Testis (tissue), 2 donors: Measurements from ENCODE around the gene USP44.

Experiments used
- POLR2A ChIP-seq: fragments of 450-650 bp; IDR thresholded peaks from one replicate; pipeline ENCODE4 v1.6.1; 2017; ENCODE audit warnings: antibody characterized with exemption, mild to moderate bottlenecking, moderate library complexity
- TF ChIP-seq, protein P1 (sequence below), 3 experiments: fragments of 450-650 bp in 2 of 3; fragments of 200-600 bp in 1 of 3; sonication (generic) in 1 of 3; IDR thresholded peaks; one replicate each; pipeline ENCODE4 v1.5.1; 2016 to 2019; ENCODE audit warnings: antibody characterized with exemption in 3 of 3, mild to moderate bottlenecking in 2 of 3, moderate library complexity in 1 of 3

DNA sequence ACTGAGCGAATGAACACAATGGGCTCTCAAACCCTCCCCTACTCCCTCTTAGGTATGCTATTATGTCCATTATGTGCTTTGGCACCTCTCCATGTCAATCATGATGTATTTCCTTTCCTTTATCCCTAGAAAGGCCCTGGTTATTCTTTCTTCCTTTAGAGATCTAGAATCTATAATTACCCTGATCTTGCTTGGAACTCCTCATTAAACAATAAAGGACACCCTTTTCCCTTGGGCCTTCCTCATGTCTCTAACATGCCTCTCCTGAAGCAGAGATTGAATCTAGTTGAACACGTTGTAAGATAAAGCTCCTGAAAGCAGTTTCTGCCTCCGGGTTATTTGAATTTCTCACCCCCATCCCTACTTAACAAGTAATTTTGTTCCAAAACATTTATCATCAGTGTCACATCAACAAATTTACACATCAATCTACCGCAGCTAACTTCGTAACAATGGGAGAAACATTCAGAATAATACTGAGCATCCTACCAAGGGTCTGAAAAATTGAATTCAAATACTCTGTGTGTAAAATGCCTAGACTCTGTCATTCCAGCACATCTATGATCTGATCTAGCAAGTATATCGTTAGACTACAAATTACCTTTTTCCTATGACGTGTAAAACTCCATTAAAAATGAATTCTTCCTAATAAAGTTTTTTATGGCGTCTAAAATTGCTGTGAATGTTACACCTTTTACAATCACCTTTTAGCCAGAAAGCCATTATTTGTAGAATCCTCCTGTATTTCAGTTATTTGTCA is 5.4 kb downstream of the USP44 start:
- TF ChIP-seq, protein P1, sequence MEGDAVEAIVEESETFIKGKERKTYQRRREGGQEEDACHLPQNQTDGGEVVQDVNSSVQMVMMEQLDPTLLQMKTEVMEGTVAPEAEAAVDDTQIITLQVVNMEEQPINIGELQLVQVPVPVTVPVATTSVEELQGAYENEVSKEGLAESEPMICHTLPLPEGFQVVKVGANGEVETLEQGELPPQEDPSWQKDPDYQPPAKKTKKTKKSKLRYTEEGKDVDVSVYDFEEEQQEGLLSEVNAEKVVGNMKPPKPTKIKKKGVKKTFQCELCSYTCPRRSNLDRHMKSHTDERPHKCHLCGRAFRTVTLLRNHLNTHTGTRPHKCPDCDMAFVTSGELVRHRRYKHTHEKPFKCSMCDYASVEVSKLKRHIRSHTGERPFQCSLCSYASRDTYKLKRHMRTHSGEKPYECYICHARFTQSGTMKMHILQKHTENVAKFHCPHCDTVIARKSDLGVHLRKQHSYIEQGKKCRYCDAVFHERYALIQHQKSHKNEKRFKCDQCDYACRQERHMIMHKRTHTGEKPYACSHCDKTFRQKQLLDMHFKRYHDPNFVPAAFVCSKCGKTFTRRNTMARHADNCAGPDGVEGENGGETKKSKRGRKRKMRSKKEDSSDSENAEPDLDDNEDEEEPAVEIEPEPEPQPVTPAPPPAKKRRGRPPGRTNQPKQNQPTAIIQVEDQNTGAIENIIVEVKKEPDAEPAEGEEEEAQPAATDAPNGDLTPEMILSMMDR (IDR thresholded peaks at IDR 0.05): no peak
- TF ChIP-seq POLR2A: no peak
